Measurements from ENCODE around the gene ZNF221. TPM values are rescaled to one million over a fixed set of nuclear protein-coding genes. Genes with fewer than 3 reads are reported as not detected.

ZNF221 gene
- total and polyA plus RNA-seq, 9 of the 15 experiments (the other 6 are each of a cell fraction or from before 2014, with no cell fraction given): 0.32 to 1.4 (median 0.45) TPM

DNA sequence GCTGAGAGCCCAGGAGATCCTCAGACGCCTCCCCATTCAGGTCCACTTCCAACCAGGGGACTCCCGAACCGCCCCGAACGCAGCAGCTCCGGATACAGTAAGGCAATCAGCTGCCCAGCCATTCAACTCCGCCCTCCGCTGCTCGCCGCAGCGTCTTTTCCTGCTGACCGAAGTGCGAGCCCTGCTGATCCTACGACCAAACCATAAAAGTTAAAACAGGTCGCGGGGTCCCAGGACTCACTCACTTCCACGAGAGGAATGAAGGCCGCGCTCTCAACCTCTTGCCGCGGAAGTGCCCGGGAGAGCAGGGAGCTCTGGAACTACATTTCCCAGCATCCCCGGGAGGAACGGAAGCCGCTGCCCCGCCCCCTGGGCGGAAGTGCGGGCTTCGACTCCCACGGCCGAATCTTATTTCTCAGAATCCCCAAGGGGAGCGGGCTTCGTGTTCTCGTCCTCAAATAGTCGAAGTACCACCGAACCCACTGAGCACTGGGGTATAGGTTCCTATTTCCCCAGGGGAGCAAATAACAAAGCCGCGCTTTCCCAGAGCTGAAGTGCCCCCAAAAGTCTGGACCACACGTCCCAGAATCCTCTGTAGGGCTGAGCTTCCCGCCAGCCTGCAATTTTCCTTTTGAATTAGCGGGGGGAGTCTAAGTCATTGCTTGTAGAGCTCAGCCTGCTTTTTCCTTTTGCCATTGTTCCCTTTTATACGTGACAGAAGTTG is 15.9 kb upstream of the ZNF221 start, which contains the start of gene ZNF45 (continued):
- TF ChIP-seq, protein P1, sequence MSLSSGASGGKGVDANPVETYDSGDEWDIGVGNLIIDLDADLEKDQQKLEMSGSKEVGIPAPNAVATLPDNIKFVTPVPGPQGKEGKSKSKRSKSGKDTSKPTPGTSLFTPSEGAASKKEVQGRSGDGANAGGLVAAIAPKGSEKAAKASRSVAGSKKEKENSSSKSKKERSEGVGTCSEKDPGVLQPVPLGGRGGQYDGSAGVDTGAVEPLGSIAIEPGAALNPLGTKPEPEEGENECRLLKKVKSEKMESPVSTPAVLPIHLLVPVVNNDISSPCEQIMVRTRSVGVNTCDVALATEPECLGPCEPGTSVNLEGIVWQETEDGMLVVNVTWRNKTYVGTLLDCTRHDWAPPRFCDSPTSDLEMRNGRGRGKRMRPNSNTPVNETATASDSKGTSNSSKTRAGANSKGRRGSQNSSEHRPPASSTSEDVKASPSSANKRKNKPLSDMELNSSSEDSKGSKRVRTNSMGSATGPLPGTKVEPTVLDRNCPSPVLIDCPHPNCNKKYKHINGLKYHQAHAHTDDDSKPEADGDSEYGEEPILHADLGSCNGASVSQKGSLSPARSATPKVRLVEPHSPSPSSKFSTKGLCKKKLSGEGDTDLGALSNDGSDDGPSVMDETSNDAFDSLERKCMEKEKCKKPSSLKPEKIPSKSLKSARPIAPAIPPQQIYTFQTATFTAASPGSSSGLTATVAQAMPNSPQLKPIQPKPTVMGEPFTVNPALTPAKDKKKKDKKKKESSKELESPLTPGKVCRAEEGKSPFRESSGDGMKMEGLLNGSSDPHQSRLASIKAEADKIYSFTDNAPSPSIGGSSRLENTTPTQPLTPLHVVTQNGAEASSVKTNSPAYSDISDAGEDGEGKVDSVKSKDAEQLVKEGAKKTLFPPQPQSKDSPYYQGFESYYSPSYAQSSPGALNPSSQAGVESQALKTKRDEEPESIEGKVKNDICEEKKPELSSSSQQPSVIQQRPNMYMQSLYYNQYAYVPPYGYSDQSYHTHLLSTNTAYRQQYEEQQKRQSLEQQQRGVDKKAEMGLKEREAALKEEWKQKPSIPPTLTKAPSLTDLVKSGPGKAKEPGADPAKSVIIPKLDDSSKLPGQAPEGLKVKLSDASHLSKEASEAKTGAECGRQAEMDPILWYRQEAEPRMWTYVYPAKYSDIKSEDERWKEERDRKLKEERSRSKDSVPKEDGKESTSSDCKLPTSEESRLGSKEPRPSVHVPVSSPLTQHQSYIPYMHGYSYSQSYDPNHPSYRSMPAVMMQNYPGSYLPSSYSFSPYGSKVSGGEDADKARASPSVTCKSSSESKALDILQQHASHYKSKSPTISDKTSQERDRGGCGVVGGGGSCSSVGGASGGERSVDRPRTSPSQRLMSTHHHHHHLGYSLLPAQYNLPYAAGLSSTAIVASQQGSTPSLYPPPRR (CRISPR knock-in tag; IDR thresholded peaks at IDR 0.05; ENCODE audit: borderline replicate concordance): no peak
- TF ChIP-seq KAT2B (IDR thresholded peaks at IDR 0.05; ENCODE audit: low read depth, low read length) (no peak), BHLHE40 (IDR thresholded peaks at IDR 0.05; ENCODE audit: low read length) (no peak), RNF2 (IDR thresholded peaks at IDR 0.05) (no peak), TCFL5 (CRISPR knock-in tag; conservative IDR thresholded peaks at IDR 0.05) (no peak), RBM14 (IDR thresholded peaks at IDR 0.05; ENCODE audit: borderline replicate concordance, insufficient read depth, low read depth, low read length) (no peak), TEAD2 (tag; IDR thresholded peaks at IDR 0.05) (no peak), SIRT6 (IDR thresholded peaks at IDR 0.05; ENCODE audit: low read depth, low read length) (no peak), PRPF4 (IDR thresholded peaks at IDR 0.05; ENCODE audit: insufficient read depth, low read depth, low read length, poor library complexity, severe bottlenecking) (no peak), NONO (IDR thresholded peaks at IDR 0.05; ENCODE audit: low read depth in 2 of 2, low read length in 1 of 2) (no peak), TGIF2 (CRISPR knock-in tag; IDR thresholded peaks at IDR 0.05) (no peak; the same call in 1 of the 2 replicates), SUPT5H (IDR thresholded peaks at IDR 0.05) (peak; percentile 75)
- TF ChIP-seq, protein P2, sequence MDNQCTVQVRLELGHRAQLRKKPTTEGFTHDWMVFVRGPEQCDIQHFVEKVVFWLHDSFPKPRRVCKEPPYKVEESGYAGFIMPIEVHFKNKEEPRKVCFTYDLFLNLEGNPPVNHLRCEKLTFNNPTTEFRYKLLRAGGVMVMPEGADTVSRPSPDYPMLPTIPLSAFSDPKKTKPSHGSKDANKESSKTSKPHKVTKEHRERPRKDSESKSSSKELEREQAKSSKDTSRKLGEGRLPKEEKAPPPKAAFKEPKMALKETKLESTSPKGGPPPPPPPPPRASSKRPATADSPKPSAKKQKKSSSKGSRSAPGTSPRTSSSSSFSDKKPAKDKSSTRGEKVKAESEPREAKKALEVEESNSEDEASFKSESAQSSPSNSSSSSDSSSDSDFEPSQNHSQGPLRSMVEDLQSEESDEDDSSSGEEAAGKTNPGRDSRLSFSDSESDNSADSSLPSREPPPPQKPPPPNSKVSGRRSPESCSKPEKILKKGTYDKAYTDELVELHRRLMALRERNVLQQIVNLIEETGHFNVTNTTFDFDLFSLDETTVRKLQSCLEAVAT (IDR thresholded peaks at IDR 0.05): no peak
- TF ChIP-seq, protein P3, sequence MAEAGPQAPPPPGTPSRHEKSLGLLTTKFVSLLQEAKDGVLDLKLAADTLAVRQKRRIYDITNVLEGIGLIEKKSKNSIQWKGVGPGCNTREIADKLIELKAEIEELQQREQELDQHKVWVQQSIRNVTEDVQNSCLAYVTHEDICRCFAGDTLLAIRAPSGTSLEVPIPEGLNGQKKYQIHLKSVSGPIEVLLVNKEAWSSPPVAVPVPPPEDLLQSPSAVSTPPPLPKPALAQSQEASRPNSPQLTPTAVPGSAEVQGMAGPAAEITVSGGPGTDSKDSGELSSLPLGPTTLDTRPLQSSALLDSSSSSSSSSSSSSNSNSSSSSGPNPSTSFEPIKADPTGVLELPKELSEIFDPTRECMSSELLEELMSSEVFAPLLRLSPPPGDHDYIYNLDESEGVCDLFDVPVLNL (CRISPR knock-in tag; IDR thresholded peaks at IDR 0.05; ENCODE audit: low read depth): no peak
- TF ChIP-seq, protein P4, sequence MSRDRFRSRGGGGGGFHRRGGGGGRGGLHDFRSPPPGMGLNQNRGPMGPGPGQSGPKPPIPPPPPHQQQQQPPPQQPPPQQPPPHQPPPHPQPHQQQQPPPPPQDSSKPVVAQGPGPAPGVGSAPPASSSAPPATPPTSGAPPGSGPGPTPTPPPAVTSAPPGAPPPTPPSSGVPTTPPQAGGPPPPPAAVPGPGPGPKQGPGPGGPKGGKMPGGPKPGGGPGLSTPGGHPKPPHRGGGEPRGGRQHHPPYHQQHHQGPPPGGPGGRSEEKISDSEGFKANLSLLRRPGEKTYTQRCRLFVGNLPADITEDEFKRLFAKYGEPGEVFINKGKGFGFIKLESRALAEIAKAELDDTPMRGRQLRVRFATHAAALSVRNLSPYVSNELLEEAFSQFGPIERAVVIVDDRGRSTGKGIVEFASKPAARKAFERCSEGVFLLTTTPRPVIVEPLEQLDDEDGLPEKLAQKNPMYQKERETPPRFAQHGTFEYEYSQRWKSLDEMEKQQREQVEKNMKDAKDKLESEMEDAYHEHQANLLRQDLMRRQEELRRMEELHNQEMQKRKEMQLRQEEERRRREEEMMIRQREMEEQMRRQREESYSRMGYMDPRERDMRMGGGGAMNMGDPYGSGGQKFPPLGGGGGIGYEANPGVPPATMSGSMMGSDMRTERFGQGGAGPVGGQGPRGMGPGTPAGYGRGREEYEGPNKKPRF (IDR thresholded peaks at IDR 0.05; ENCODE audit: low read depth, low read length): no peak
